Fibroblast of villous mesenchyme (primary cell): ENCODE measurements around the gene PLRG1. TPM values are rescaled to one million over a fixed set of nuclear protein-coding genes. Genes with fewer than 3 reads are reported as not detected.

ENCODE experiments used
- DNase-seq: peaks from one replicate; pipeline ENCODE4 v3.0.0-alpha.2; 2010; ENCODE audit warnings: low read depth
- H3K4me3 ChIP-seq: 2 replicates; pipeline ENCODE4 v1.5.1; 2011; ENCODE audit warnings: low read depth, mild to moderate bottlenecking, low read length
- total RNA-seq: library from RNA; depleted of rRNA; stranded (reverse); fragments of >200 nt; gene quantifications from 2 replicates; pipeline ENCODE4 v1.2.3, GENCODE V29; 2012
- TF ChIP-seq, protein P1 (sequence below): IDR thresholded peaks from 2 replicates; pipeline ENCODE4 v1.5.1; 2012; ENCODE audit warnings: low read depth, mild to moderate bottlenecking, low read length; ENCODE audit not compliant: insufficient read depth

Gene PLRG1
- total RNA-seq, 1 donor, result 82.0 TPM

DNA sequence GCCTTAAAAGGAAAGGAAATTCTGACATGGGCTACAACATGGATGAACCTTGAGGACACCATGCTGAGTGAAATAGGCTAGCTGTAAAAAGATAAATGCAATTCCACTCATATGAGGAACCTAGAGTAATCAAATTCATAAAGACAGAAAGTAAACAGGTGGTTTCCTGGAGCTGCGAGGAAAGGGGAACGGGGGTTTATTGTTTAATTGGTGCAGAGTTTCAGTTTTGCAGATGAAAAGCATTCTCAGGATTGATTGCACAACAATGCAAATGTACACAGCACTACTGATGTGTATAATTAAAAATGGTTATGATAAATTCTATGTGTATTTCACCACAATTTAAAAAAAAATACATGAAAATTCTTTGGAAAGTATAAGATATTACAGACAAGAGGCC lies 24.0 kb downstream of the PLRG1 start:
- no peak overlapping the region for H3K4me3 ChIP-seq
- TF ChIP-seq, protein P1, sequence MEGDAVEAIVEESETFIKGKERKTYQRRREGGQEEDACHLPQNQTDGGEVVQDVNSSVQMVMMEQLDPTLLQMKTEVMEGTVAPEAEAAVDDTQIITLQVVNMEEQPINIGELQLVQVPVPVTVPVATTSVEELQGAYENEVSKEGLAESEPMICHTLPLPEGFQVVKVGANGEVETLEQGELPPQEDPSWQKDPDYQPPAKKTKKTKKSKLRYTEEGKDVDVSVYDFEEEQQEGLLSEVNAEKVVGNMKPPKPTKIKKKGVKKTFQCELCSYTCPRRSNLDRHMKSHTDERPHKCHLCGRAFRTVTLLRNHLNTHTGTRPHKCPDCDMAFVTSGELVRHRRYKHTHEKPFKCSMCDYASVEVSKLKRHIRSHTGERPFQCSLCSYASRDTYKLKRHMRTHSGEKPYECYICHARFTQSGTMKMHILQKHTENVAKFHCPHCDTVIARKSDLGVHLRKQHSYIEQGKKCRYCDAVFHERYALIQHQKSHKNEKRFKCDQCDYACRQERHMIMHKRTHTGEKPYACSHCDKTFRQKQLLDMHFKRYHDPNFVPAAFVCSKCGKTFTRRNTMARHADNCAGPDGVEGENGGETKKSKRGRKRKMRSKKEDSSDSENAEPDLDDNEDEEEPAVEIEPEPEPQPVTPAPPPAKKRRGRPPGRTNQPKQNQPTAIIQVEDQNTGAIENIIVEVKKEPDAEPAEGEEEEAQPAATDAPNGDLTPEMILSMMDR, result no peak
- DNase-seq, result no peak

DNA sequence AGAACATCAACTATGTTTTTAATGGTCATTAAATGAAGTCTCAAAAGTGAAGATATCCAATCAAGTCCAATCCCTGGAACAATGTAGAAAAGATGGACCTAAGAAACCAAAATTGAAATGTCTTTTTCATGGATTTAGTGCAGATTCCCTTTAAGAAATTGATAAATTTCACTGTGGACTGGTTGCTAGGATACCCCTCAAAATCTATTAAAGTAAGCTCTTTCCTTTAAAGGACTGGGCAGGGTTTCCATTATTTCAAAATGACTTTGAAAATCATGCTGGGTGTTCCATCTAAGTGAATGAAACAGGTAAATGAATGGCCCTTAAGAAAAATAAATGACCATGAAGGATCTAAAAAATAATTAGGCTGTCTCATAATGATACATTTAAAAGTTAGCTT lies 28.6 kb downstream of the PLRG1 start:
- H3K4me3 ChIP-seq, result no peak overlapping the region
- DNase-seq, result no peak
- TF ChIP-seq, protein P1, result no peak

DNA sequence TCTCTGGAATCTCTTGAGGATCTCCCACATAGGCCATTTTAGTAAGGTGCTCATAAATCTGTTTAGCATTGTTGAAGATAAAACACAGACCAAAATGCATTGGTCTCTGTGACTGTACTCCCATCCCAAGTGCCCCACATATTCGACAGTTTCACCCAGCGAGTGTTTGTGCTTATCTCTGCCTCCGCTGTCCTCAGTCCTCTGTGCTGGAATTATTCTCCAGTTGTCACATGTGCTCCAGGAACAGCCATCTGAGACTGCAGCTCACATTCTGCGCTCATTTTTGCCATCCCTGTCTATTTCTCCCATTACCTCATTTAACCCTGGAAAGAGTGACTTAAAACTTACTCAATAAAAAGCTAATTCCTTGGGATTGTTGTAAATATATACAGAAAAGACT lies 31.0 kb downstream of the PLRG1 start:
- no peak for DNase-seq
- H3K4me3 ChIP-seq, result no peak overlapping the region
- TF ChIP-seq, protein P1, result no peak

DNA sequence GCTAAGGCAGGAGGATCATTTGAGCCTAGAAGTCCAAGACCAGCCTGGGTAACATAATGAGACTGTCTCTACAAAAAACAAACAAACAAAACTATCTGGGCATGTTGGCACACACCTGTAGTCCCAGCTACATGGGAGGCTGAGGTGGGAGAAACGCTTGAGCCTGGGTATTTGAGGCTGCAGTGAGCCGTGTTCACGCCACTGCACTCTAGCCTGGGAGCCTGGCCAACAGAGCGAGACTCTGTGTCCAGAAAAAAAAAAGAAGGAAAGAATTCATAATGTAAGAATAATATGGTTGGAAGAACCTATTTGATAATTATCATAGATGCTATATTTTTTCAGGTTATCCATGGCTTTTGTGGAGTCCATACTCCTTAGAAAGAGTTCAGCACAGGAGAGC lies 32.6 kb downstream of the PLRG1 start:
- DNase-seq, result no peak
- TF ChIP-seq, protein P1, result no peak
- H3K4me3 ChIP-seq, result no peak overlapping the region

DNA sequence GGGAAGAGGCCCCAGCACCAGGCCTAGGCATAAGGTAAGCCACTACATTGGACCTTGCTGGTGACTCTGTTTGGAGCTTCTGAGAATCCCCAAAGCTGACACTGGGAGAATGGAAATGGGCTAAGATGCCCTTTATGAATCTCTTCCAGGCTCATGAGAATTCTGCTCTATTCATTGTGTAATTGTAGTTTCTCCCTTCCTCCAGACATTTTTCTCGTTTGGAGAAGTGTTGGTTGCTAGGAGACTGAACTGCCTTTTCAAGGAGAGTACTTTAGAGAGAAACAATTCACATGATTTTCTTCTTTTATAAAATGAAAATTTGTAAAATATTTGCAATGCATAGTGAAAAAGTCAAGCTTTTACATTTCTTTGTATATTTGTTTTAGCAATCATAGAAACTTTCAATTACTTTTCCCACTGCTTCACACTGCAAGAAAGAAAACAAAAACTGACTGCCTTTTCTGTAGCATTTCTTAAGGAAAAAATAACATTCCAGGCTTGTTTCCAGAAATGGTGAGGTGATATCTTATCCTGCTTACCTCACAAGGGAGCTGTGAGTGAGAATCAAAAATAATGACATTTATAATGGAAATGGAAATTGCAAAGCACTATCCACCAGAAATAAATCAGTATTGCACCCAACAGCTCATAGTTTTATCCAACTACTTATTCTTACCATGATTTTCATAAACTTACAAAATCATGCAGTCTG lies 33.7 kb downstream of the PLRG1 start:
- no peak overlapping the region for H3K4me3 ChIP-seq
- no peak for DNase-seq
- TF ChIP-seq, protein P1, result no peak

DNA sequence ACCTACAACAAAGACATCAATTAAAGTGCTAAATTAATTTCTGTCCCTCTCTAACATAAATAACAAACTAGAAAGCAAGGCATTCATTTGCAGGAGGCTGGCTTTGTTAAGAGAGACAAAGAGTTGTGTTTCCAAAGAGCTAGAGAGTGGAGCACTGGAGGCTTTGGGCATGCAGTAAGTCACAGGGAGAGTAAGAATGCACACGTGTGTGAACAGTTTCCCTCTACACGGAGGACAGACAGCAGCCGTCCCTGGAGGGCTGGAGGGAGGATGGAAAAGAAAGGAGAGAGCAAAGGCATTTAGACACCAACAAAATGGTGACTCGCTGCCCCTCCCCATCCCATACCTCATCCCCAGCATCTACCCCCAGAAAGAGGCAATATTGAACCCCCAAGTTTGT lies 38.2 kb downstream of the PLRG1 start:
- no peak for DNase-seq
- TF ChIP-seq, protein P1, result no peak
- H3K4me3 ChIP-seq, result no peak overlapping the region

DNA sequence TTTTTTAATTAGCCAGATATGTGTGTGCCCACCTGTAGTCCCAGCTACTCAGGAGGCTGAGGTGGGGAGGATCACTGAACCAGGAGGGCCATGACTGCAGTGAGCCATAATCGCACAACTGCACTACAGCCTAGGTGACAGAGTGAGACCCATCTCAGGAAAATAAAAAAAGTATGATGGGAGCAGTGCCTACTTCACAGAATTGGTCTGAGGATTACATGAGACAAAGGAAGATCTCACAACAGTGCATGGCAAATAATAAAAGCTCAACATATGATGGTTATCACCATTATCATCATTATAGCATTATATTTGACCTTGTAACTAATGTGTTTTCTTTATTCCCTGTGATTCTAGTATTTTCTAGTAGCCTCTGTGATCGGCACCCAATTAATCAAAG lies 38.7 kb downstream of the PLRG1 start:
- DNase-seq, result no peak
- no peak overlapping the region for H3K4me3 ChIP-seq
- TF ChIP-seq, protein P1, result no peak
